Hepatocyte (in vitro differentiated cells): Measurements from ENCODE around the gene PEX6. TPM values are rescaled to one million over a fixed set of nuclear protein-coding genes. Genes with fewer than 3 reads are reported as not detected.

Source experiments
- DNase-seq: peaks from one replicate; pipeline ENCODE4 v3.0.0-alpha.2; 2016; ENCODE audit warnings: low spot score
- H2AFZ ChIP-seq: fragments of 200-600 bp; sonication (generic); 2 replicates; pipeline ENCODE4 v1.6.0; 2016; ENCODE audit warnings: antibody characterized with exemption, mild to moderate bottlenecking
- H3K27ac ChIP-seq: fragments of 200-600 bp; sonication (generic); 2 replicates; pipeline ENCODE4 v1.5.1; 2016; ENCODE audit warnings: mild to moderate bottlenecking
- H3K27me3 ChIP-seq: fragments of 200-600 bp; sonication (generic); 2 replicates; pipeline ENCODE4 v1.6.1; 2016
- H3K36me3 ChIP-seq: fragments of 200-600 bp; sonication (generic); replicated peaks from 2 replicates; pipeline ENCODE4 v1.5.1; 2016; ENCODE audit warnings: low read depth; ENCODE audit not compliant: insufficient read depth
- H3K4me1 ChIP-seq: fragments of 200-600 bp; sonication (generic); 2 replicates; pipeline ENCODE4 v1.5.1; 2016; ENCODE audit warnings: mild to moderate bottlenecking, moderate library complexity; ENCODE audit not compliant: insufficient read depth
- H3K4me2 ChIP-seq: fragments of 200-600 bp; sonication (generic); 2 replicates; pipeline ENCODE4 v1.6.0; 2016
- H3K4me3 ChIP-seq: fragments of 200-600 bp; sonication (generic); 2 replicates; pipeline ENCODE4 v1.5.1; 2016; ENCODE audit warnings: mild to moderate bottlenecking
- H3K79me2 ChIP-seq: fragments of 200-600 bp; sonication (generic); 2 replicates; pipeline ENCODE4 v1.6.0; 2017; ENCODE audit warnings: mild to moderate bottlenecking
- H3K9me2 ChIP-seq: fragments of 200-600 bp; sonication (generic); replicated peaks from 2 replicates; pipeline ENCODE4 v1.6.0; 2017; ENCODE audit warnings: mild to moderate bottlenecking; ENCODE audit not compliant: insufficient read depth
- H3K9me3 ChIP-seq: fragments of 200-600 bp; sonication (generic); 2 replicates; pipeline ENCODE4 v1.5.1; 2016; ENCODE audit warnings: low read depth, mild to moderate bottlenecking
- H4K20me1 ChIP-seq: fragments of 200-600 bp; sonication (generic); 2 replicates; pipeline ENCODE4 v1.6.0; 2016; ENCODE audit warnings: mild to moderate bottlenecking; ENCODE audit not compliant: insufficient read depth, poor library complexity, severe bottlenecking
- CTCF ChIP-seq: fragments of 200-600 bp; sonication (generic); IDR thresholded peaks from 2 replicates; pipeline ENCODE4 v1.5.1; 2016; ENCODE audit warnings: antibody characterized with exemption, mild to moderate bottlenecking; ENCODE audit not compliant: poor library complexity
- EZH2 ChIP-seq: fragments of 200-600 bp; sonication (generic); IDR thresholded peaks from 2 replicates; pipeline ENCODE4 v1.6.1; 2016; ENCODE audit warnings: antibody characterized with exemption, mild to moderate bottlenecking, borderline replicate concordance
- EZH2phosphoT487 ChIP-seq: fragments of 200-600 bp; sonication (generic); IDR thresholded peaks from one replicate; pipeline ENCODE4 v1.6.1; 2018; ENCODE audit warnings: antibody characterized with exemption, mild to moderate bottlenecking, low read depth, moderate library complexity; ENCODE audit not compliant: unreplicated experiment, severe bottlenecking
- WGBS: methylation state at CpG from one replicate; pipeline ENCODE4 v1.1.6; 2016; ENCODE audit warnings: low lambda C conversion rate; ENCODE audit errors: missing lambda C conversion rate; 5-methylcytosine and 5-hydroxymethylcytosine counted together
- polyA plus RNA-seq: library from polyadenylated mRNA; unstranded; fragments of >200 nt; fragmentation: Nextera tagmentation; extraction: Ambion mirVana; gene quantifications from 2 replicates; pipeline ENCODE4 v1.2.1, GENCODE V29; 2016
- total RNA-seq: library from RNA; depleted of rRNA; stranded (reverse); fragments of >200 nt; gene quantifications from 2 replicates; pipeline ENCODE4 v1.2.3, GENCODE V29; 2014

PEX6 gene
- total and polyA plus RNA-seq, 2 experiments from 2014 or later = 39.4 to 46.1 TPM

- TF ChIP-seq CTCF (no peak), EZH2phosphoT487 (no peak), EZH2 (no peak)
- 88% methylated on average over 6 of the region's 6 CpGs for WGBS
These were observed 57.2 kb downstream of the PEX6 start for GRCh38 chr6:42921801-42922200.

DNA sequence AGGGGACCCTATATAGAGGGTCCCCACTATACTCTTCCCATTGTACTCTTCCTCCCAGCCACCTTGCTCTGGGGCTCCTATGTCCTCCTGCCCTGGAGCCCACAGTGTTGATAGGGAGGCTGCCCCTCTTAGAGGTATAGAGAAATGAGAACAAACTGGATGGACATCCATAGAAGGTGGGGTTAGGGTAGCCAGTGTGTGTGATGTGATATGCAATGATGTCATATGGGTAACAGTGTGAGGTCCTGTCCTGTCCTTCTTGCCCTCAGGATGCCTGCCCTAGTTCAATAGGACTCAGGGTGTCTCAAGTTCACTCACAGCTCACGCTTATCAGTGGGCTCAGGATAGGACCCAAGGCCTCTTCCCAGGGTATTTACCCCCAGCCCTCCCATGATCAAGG, 62.7 kb downstream of the PEX6 start:
- TF ChIP-seq EZH2phosphoT487 = no peak
- TF ChIP-seq CTCF = no peak
- TF ChIP-seq EZH2 = no peak
- no peak for DNase-seq
- Histone ChIP-seq H3K9me2 (no peaks in the 10 kb centered on the region), H4K20me1 (no peaks in the 10 kb centered on the region), H3K79me2 (no peaks in the 10 kb centered on the region), H3K27ac (no peak overlapping the region), H3K9me3 (no peaks in the 10 kb centered on the region), H3K36me3 (no peaks in the 10 kb centered on the region), H3K27me3 (no peaks in the 10 kb centered on the region), H3K4me1 (no peaks in the 10 kb centered on the region), H3K4me2 (no peak overlapping the region), H3K4me3 (no peak overlapping the region), H2AFZ (no peak overlapping the region)
- WGBS = 95% methylated on average over 1 of the region's 1 CpG

More at GRCh38 chr6:42921801-42922200, 57.2 kb downstream of the PEX6 start:
- H2AFZ ChIP-seq = no peak overlapping the region
- no peaks in the 10 kb centered on the region for H4K20me1 ChIP-seq
- H3K79me2 ChIP-seq = no peaks in the 10 kb centered on the region
- no peak overlapping the region for H3K27ac ChIP-seq
- no peak overlapping the region for H3K4me3 ChIP-seq
- no peaks in the 10 kb centered on the region for H3K9me3 ChIP-seq
- no peaks in the 10 kb centered on the region for H3K36me3 ChIP-seq
- no peak for DNase-seq
- H3K4me2 ChIP-seq = no peak overlapping the region
- H3K4me1 ChIP-seq = no peaks in the 10 kb centered on the region
- no peaks in the 10 kb centered on the region for H3K27me3 ChIP-seq
- no peaks in the 10 kb centered on the region for H3K9me2 ChIP-seq

DNA sequence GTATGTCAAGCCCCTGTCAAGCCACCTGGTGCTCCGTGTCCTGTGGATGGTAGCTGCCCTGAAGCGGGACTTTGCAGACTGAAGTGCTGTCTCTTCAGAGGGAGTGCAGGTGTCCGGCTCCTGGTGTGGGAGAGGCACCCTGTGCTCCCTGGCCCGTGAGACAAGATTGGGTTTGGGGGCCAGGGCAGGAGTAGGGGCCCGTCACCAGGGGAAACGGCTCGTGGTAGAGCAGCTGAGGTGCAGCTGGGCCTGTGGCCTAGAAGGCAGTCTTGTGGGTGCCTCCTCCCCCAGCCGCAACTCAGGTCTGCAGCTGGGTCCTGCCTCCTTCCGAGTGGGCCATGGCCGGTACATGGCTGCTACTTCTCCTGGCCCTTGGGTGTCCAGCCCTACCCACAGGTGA, 63.2 kb downstream of the PEX6 start, which contains the start of gene PTCRA:
Gene PTCRA (plus strand): TSS at position 322 of the 400 bp plus-strand sequence. CDS start 17 bp downstream, at position 339.
- Histone ChIP-seq H3K4me2 (no peak within 1 kb of the TSS), H3K9me2 (no peaks in the 10 kb centered on the region), H3K27me3 (no peaks in the 10 kb centered on the region), H3K79me2 (no peaks in the 10 kb centered on the region), H3K9me3 (no peaks in the 10 kb centered on the region), H3K4me3 (no peak within 1 kb of the TSS), H2AFZ (no peak within 1 kb of the TSS), H4K20me1 (no peaks in the 10 kb centered on the region), H3K36me3 (no peaks in the 10 kb centered on the region), H3K27ac (no peak within 1 kb of the TSS), H3K4me1 (no peaks in the 10 kb centered on the region)
- DNase-seq = no peak
- WGBS = 73% methylated on average over 7 of the region's 10 CpGs
- TF ChIP-seq EZH2phosphoT487 (no peak), EZH2 (no peak), CTCF (no peak)

DNA sequence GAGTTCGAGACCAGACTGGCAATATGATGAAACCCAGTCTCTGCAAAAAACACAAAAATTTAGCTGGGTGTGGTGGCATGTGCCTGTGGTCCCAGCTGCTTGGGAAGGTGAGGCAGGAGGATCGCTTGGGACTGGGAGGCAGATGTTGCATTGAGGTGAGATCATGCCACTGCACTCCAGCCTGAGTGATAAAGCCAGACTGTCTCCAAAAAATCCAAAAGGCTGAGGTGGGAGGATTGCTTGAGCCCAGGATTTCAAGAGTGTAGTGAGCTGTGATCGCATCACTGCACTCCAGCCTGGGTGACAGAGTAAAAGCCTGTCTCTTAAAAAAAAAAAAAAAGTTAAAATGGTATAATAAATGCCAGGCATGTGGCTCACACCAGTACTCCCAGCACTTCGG, 64.4 kb downstream of the PEX6 start:
- TF ChIP-seq CTCF = no peak
- no peak for TF ChIP-seq EZH2phosphoT487
- no peak for TF ChIP-seq EZH2
- no peak overlapping the region for H3K27ac ChIP-seq
- 73% methylated on average over 4 of the region's 4 CpGs for WGBS

More for the DNA sequence above, 64.4 kb downstream of the PEX6 start:
- Histone ChIP-seq H3K9me2 (no peaks in the 10 kb centered on the region), H2AFZ (no peak overlapping the region), H3K4me1 (no peaks in the 10 kb centered on the region), H3K4me3 (no peak overlapping the region), H3K27me3 (no peaks in the 10 kb centered on the region), H3K79me2 (no peaks in the 10 kb centered on the region), H3K36me3 (no peaks in the 10 kb centered on the region), H3K4me2 (no peak overlapping the region), H3K9me3 (no peaks in the 10 kb centered on the region), H4K20me1 (no peaks in the 10 kb centered on the region)
- DNase-seq = no peak
